PFSK-1 (cell line): ENCODE data around the gene EGLN2.

Source experiments
- FOXP2 ChIP-seq: optimal IDR thresholded peaks from 2 replicates; pipeline ENCODE3; 2011; ENCODE audit warnings: borderline replicate concordance, control low read depth, inconsistent platforms; ENCODE audit not compliant: insufficient read depth; ENCODE audit errors: extremely low read length, extremely low read depth
- POLR2AphosphoS5 ChIP-seq: IDR thresholded peaks from 2 replicates; pipeline ENCODE4 v1.6.1; 2012; ENCODE audit warnings: low read depth, mild to moderate bottlenecking, control low read depth, low read length, moderate library complexity
- SIN3A ChIP-seq: IDR thresholded peaks from 2 replicates; pipeline ENCODE4 v1.6.1; 2012; ENCODE audit warnings: mild to moderate bottlenecking, low read length, moderate library complexity, borderline replicate concordance; ENCODE audit not compliant: insufficient read depth
- TAF1 ChIP-seq: IDR thresholded peaks from 2 replicates; pipeline ENCODE4 v1.6.1; 2012; ENCODE audit warnings: low read length, control low read depth, borderline replicate concordance; ENCODE audit not compliant: insufficient read depth
- TF ChIP-seq, protein P1 (sequence below), 2 experiments: IDR thresholded peaks; 2 replicates each; pipeline versions ENCODE4 v1.6.1 to v1.8.0; 2011 to 2012; ENCODE audit warnings: low read depth in 2 of 2, low read length in 2 of 2, control low read depth in 1 of 2, inconsistent platforms in 1 of 2, mild to moderate bottlenecking in 1 of 2, moderate library complexity in 1 of 2; ENCODE audit not compliant: insufficient read depth in 1 of 2

EGLN2 gene

GRCh38 chr19:40768869-40769268 lies 30.1 kb upstream of the EGLN2 start:
- TF ChIP-seq FOXP2: no peak
- TF ChIP-seq POLR2AphosphoS5: no peak
- no peak for TF ChIP-seq SIN3A
- TF ChIP-seq TAF1: no peak
- TF ChIP-seq, protein P1, sequence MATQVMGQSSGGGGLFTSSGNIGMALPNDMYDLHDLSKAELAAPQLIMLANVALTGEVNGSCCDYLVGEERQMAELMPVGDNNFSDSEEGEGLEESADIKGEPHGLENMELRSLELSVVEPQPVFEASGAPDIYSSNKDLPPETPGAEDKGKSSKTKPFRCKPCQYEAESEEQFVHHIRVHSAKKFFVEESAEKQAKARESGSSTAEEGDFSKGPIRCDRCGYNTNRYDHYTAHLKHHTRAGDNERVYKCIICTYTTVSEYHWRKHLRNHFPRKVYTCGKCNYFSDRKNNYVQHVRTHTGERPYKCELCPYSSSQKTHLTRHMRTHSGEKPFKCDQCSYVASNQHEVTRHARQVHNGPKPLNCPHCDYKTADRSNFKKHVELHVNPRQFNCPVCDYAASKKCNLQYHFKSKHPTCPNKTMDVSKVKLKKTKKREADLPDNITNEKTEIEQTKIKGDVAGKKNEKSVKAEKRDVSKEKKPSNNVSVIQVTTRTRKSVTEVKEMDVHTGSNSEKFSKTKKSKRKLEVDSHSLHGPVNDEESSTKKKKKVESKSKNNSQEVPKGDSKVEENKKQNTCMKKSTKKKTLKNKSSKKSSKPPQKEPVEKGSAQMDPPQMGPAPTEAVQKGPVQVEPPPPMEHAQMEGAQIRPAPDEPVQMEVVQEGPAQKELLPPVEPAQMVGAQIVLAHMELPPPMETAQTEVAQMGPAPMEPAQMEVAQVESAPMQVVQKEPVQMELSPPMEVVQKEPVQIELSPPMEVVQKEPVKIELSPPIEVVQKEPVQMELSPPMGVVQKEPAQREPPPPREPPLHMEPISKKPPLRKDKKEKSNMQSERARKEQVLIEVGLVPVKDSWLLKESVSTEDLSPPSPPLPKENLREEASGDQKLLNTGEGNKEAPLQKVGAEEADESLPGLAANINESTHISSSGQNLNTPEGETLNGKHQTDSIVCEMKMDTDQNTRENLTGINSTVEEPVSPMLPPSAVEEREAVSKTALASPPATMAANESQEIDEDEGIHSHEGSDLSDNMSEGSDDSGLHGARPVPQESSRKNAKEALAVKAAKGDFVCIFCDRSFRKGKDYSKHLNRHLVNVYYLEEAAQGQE (IDR thresholded peaks at IDR 0.05; ENCODE audit: insufficient read depth in 1 of 2, low read depth in 2 of 2, low read length in 2 of 2): no peak

- no peak for TF ChIP-seq TAF1
- no peak for TF ChIP-seq FOXP2
- TF ChIP-seq SIN3A: no peak
- TF ChIP-seq, protein P1 (IDR thresholded peaks at IDR 0.05; ENCODE audit: insufficient read depth in 1 of 2, low read depth in 2 of 2, low read length in 2 of 2): no peak
- no peak for TF ChIP-seq POLR2AphosphoS5
These were observed 23.9 kb upstream of the EGLN2 start, which contains the start of gene MIA for GRCh38 chr19:40774916-40775631. TSS of gene MIA (plus strand) at chr19:40775521. CDS start at chr19:40775543, 22 bp downstream.

DNA sequence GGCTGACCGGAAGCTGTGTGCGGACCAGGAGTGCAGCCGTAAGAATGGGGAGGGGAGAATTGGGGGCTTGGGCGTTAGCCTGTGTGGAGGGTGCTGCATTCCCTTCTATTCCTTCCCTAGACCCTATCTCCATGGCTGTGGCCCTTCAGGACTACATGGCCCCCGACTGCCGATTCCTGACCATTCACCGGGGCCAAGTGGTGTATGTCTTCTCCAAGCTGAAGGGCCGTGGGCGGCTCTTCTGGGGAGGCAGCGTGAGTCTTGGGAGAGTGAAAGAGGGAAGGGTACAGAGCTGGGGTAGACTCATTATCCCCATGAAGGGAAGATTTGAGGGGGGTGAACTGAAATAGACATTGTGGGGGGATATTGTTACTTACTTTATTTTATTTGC lies 23.4 kb upstream of the EGLN2 start:
- TF ChIP-seq TAF1: no peak
- TF ChIP-seq SIN3A: no peak
- TF ChIP-seq, protein P1 (IDR thresholded peaks at IDR 0.05; ENCODE audit: insufficient read depth in 1 of 2, low read depth in 2 of 2, low read length in 2 of 2): no peak
- TF ChIP-seq POLR2AphosphoS5: no peak
- no peak for TF ChIP-seq FOXP2

GRCh38 chr19:40776364-40776763 lies 22.6 kb upstream of the EGLN2 start:
- TF ChIP-seq FOXP2: no peak
- TF ChIP-seq POLR2AphosphoS5: no peak
- no peak for TF ChIP-seq SIN3A
- TF ChIP-seq, protein P1 (IDR thresholded peaks at IDR 0.05; ENCODE audit: insufficient read depth in 1 of 2, low read depth in 2 of 2, low read length in 2 of 2): no peak
- TF ChIP-seq TAF1: no peak
